NCI-H1694 treated with DMSO at 0.1 percent for 48 hours (cell line): Measurements from ENCODE around the gene CHPF2.

Experiments used
- DNase-seq: peaks from one replicate; lab custom pipeline; 2025; lab: John Stamatoyannopoulos, UW

Gene CHPF2

GRCh38 chr7:151246851-151247580, 14.7 kb downstream of the CHPF2 start:
- DNase-seq = no peak

GRCh38 chr7:151247611-151248345, 15.5 kb downstream of the CHPF2 start:
- no peak for DNase-seq

- peak; percentile 23 for DNase-seq
Observed at GRCh38 chr7:151248346-151249033, 16.2 kb downstream of the CHPF2 start, which contains the start of gene SMARCD3. TSS of gene SMARCD3 (minus strand) at chr7:151248694. CDS start at chr7:151248562, 132 bp downstream.

- DNase-seq = no peak
Observed at GRCh38 chr7:151249034-151249731, 16.9 kb downstream of the CHPF2 start.

- no peak for DNase-seq
Observed at GRCh38 chr7:151249732-151250072, 17.4 kb downstream of the CHPF2 start.

- no peak for DNase-seq
Observed at GRCh38 chr7:151250181-151251132, 18.2 kb downstream of the CHPF2 start.

GRCh38 chr7:151251328-151251688, 19.0 kb downstream of the CHPF2 start:
- peak; percentile 23 for DNase-seq

GRCh38 chr7:151251689-151252560, 19.6 kb downstream of the CHPF2 start:
- peak; percentile 47 for DNase-seq

GRCh38 chr7:151252561-151252835, 20.2 kb downstream of the CHPF2 start:
- no peak for DNase-seq

GRCh38 chr7:151252961-151253711, 20.9 kb downstream of the CHPF2 start:
- DNase-seq = no peak

- no peak for DNase-seq
Observed at GRCh38 chr7:151254316-151254715, 22.0 kb downstream of the CHPF2 start.

GRCh38 chr7:151254851-151255250, 22.6 kb downstream of the CHPF2 start:
- no peak for DNase-seq

- DNase-seq = no peak
Observed at GRCh38 chr7:151255390-151255789, 23.1 kb downstream of the CHPF2 start.

- no peak for DNase-seq
Observed at GRCh38 chr7:151256410-151257045, 24.2 kb downstream of the CHPF2 start.

GRCh38 chr7:151257990-151258389, 25.7 kb downstream of the CHPF2 start:
- no peak for DNase-seq

- DNase-seq = no peak
Observed at GRCh38 chr7:151260471-151260870, 28.2 kb downstream of the CHPF2 start.

GRCh38 chr7:151260883-151261282, 28.6 kb downstream of the CHPF2 start:
- DNase-seq = no peak

- DNase-seq = no peak
Observed at GRCh38 chr7:151261529-151261928, 29.2 kb downstream of the CHPF2 start.

GRCh38 chr7:151264615-151265014, 32.3 kb downstream of the CHPF2 start:
- DNase-seq = no peak
